Fibroblast of skin of right biceps (primary cell): ENCODE data around the gene SLC26A8.
"Not testable (repeated sequence)": the region's sequence is repeated elsewhere in the genome, so short reads cannot be mapped to it uniquely, and the experiment has no call there.

Experiments
- DNase-seq: peaks from one replicate; pipeline ENCODE4 v3.0.0-alpha.2; 2013

SLC26A8 gene

GRCh38 chr6:35984701-35985100 is 39.7 kb downstream of the SLC26A8 start:
- DNase-seq, result no peak

- DNase-seq, result no peak
These were observed 43.3 kb downstream of the SLC26A8 start for GRCh38 chr6:35980991-35981645.

- DNase-seq, result not testable (repeated sequence)
These were observed 44.3 kb downstream of the SLC26A8 start for GRCh38 chr6:35980126-35980525.

- no peak for DNase-seq
These were observed 47.1 kb downstream of the SLC26A8 start for GRCh38 chr6:35977308-35977707.

- DNase-seq, result no peak
These were observed 50.7 kb downstream of the SLC26A8 start for GRCh38 chr6:35973670-35974222.

- DNase-seq, result no peak
These were observed 51.7 kb downstream of the SLC26A8 start for GRCh38 chr6:35972471-35973367.

- peak; percentile 48 for DNase-seq
These were observed 54.3 kb downstream of the SLC26A8 start for GRCh38 chr6:35970181-35970580.

GRCh38 chr6:35969646-35970045 is 54.8 kb downstream of the SLC26A8 start:
- DNase-seq, result no peak

GRCh38 chr6:35968821-35969220 is 55.6 kb downstream of the SLC26A8 start:
- DNase-seq, result no peak

GRCh38 chr6:35967076-35967774 is 57.2 kb downstream of the SLC26A8 start:
- DNase-seq, result no peak

GRCh38 chr6:35962779-35963560 is 61.5 kb downstream of the SLC26A8 start:
- no peak for DNase-seq

- DNase-seq, result no peak
These were observed 64.3 kb downstream of the SLC26A8 start for GRCh38 chr6:35960187-35960586.

- no peak for DNase-seq
These were observed 68.5 kb downstream of the SLC26A8 start for GRCh38 chr6:35955970-35956369.

- DNase-seq, result no peak
These were observed 68.9 kb downstream of the SLC26A8 start for GRCh38 chr6:35955521-35955920.

- peak; percentile 55 for DNase-seq
These were observed 69.4 kb downstream of the SLC26A8 start for GRCh38 chr6:35955071-35955470.

GRCh38 chr6:35954333-35954732 is 70.1 kb downstream of the SLC26A8 start:
- no peak for DNase-seq

- peak; percentile 16 for DNase-seq
These were observed 75.7 kb downstream of the SLC26A8 start for GRCh38 chr6:35948725-35949124.

- DNase-seq, result no peak
These were observed 78.8 kb downstream of the SLC26A8 start for GRCh38 chr6:35945650-35946025.

GRCh38 chr6:35943390-35943789 is 81.1 kb downstream of the SLC26A8 start:
- no peak for DNase-seq

GRCh38 chr6:35942355-35942754 is 82.1 kb downstream of the SLC26A8 start:
- no peak for DNase-seq

- not testable (repeated sequence) for DNase-seq
These were observed 83.3 kb downstream of the SLC26A8 start for GRCh38 chr6:35941170-35941569.

- DNase-seq, result not testable (repeated sequence)
These were observed 84.4 kb downstream of the SLC26A8 start for GRCh38 chr6:35940014-35940413.
